Measurements from ENCODE around the gene TTLL5. TPM values are rescaled to one million over a fixed set of nuclear protein-coding genes. Genes with fewer than 3 reads are reported as not detected.

TTLL5 gene
- total and polyA plus RNA-seq, 2 of the 4 experiments (the other 2 are of a cell fraction) = 11.9 to 16.7 TPM

GRCh38 chr14:75807667-75808360, 146.8 kb downstream of the TTLL5 start:
- Histone ChIP-seq H3K36me3 (ENCODE audit: control insufficient read depth, insufficient read depth, low read length) (no peaks in the 10 kb centered on the region), H3K4me2 (ENCODE audit: low read depth, low read length) (no peak overlapping the region), H2BK15ac (ENCODE audit: low read depth, low read length) (no peak overlapping the region), H3K9ac (ENCODE audit: low read depth, low read length) (no peak overlapping the region), H3K27me3 (ENCODE audit: control insufficient read depth, insufficient read depth, low read length) (no peaks in the 10 kb centered on the region), H3K4me1 (ENCODE audit: control insufficient read depth, insufficient read depth, low read length) (no peaks in the 10 kb centered on the region; the same call in 1 of the 2 replicates), H4K20me1 (ENCODE audit: insufficient read depth, low read length) (no peaks in the 10 kb centered on the region), H3K79me1 (ENCODE audit: low read depth in 1 of 2, low read length in 2 of 2) (no peaks in the 10 kb centered on the region), H3K27ac (ENCODE audit: insufficient read depth, low read length) (no peak overlapping the region), H3K56ac (ENCODE audit: extremely low read depth, insufficient read depth, low read length) (no peak overlapping the region), H4K5ac (ENCODE audit: low read depth, low read length) (no peak overlapping the region), H3K14ac (replicated peaks; ENCODE audit: low read depth, low read length) (no peak overlapping the region), H2AK5ac (ENCODE audit: low read depth, low read length) (no peak overlapping the region), H2BK5ac (ENCODE audit: low read depth, low read length, poor library complexity, severe bottlenecking) (no peak overlapping the region), H2BK20ac (ENCODE audit: low read depth, low read length) (no peak overlapping the region), H3K23ac (ENCODE audit: low read depth, low read length) (no peak overlapping the region), H3K4ac (ENCODE audit: low read depth, low read length) (no peak overlapping the region), H4K8ac (ENCODE audit: low read depth in 2 of 2, low read length in 2 of 2) (no peak overlapping the region), H3K4me3 (ENCODE audit: insufficient read depth, low read depth, low read length) (no peak overlapping the region), H3K18ac (ENCODE audit: low read depth, low read length) (no peak overlapping the region), H3K9me3 (ENCODE audit: control insufficient read depth, insufficient read depth, low read length) (no peaks in the 10 kb centered on the region), H3K9me1 (ENCODE audit: insufficient read depth, low read length) (no peaks in the 10 kb centered on the region), H4K91ac (ENCODE audit: insufficient read depth, low read depth, low read length) (no peak overlapping the region), H2AFZ (replicated peaks; ENCODE audit: low read length, poor library complexity) (no peak overlapping the region), H2BK120ac (ENCODE audit: low read depth, low read length) (no peak overlapping the region), H2AK9ac (replicated peaks; ENCODE audit: low read depth, low read length, poor library complexity) (no peak overlapping the region)
- WGBS, 2 experiments (ENCODE audit: extremely low coverage in 2 of 2, insufficient read length in 1 of 2) = no CpG with 5 or more reads among the region's 6 CpGs
- DNase-seq (no peak), ATAC-seq (ENCODE audit: low read depth) (no peak)
- no peak for TF ChIP-seq RCOR1 (IDR thresholded peaks at IDR 0.05; ENCODE audit: insufficient replicate concordance, low read length)
- TF ChIP-seq FOS (IDR thresholded peaks at IDR 0.05; ENCODE audit: low read depth, low read length) = no peak
- no peak for TF ChIP-seq CHD1 (IDR thresholded peaks at IDR 0.05; ENCODE audit: low read depth, low read length)
- no peak for TF ChIP-seq BHLHE40 (IDR thresholded peaks at IDR 0.05; ENCODE audit: low read depth, low read length)
- TF ChIP-seq SMC3 (IDR thresholded peaks at IDR 0.05; ENCODE audit: low read depth, low read length) = no peak
- in situ Hi-C loops (cut with MboI; ENCODE audit: low sequenced_read_pairs) = no loop called here
- dilution Hi-C loops (cut with HindIII; ENCODE audit: low sequenced_read_pairs, unreplicated experiment) = no loop called here
- no TSS peak for BruUV-seq (replicated peaks)
- intact Hi-C loops (cut with micrococcal nuclease) = no loop called here
- ChIA-PET CTCF (interaction anchor here (1.0 kb wide), 1 partner anchor 14 kb away, joined by 3 read pairs; no protein-coding TSS in a partner anchor), POLR2A (ENCODE audit: unreplicated experiment) (no interaction called here)
